Type B pancreatic cell (in vitro differentiated cells): ENCODE results near the gene F11R. TPM values are rescaled to one million over a fixed set of nuclear protein-coding genes. Genes with fewer than 3 reads are reported as not detected.
"Not testable (repeated sequence)": the region's sequence is repeated elsewhere in the genome, so short reads cannot be mapped to it uniquely, and the experiment has no call there.

ENCODE experiments used
- DNase-seq: peaks from one replicate; pipeline ENCODE4 v3.0.0; 2021; ENCODE audit warnings: mixed read lengths; ENCODE audit not compliant: unreplicated experiment; ENCODE audit errors: extremely low spot score
- H3K27ac Mint-ChIP-seq: 2 replicates; pipeline ENCODE4 v1.8.0; 2021; ENCODE audit warnings: mild to moderate bottlenecking, mixed read lengths
- H3K27me3 Mint-ChIP-seq: 2 replicates; pipeline ENCODE4 v1.8.0; 2021; ENCODE audit warnings: mixed read lengths
- H3K36me3 Mint-ChIP-seq: 2 replicates; pipeline ENCODE4 v1.8.0; 2021; ENCODE audit warnings: mixed read lengths
- H3K4me1 Mint-ChIP-seq: one replicate; pipeline ENCODE4 v1.8.0; 2021; ENCODE audit warnings: mixed read lengths; ENCODE audit not compliant: unreplicated experiment
- H3K4me3 Mint-ChIP-seq: 2 replicates; pipeline ENCODE4 v1.8.0; 2021; ENCODE audit warnings: mild to moderate bottlenecking, mixed read lengths
- H3K9me3 Mint-ChIP-seq: 2 replicates; pipeline ENCODE4 v1.8.0; 2021; ENCODE audit warnings: mixed read lengths
- CTCF ChIP-seq: fragments of 200-600 bp; sonication (generic); conservative IDR thresholded peaks from 2 replicates; pipeline ENCODE4 v1.5.0; 2021; ENCODE audit warnings: antibody characterized with exemption, mild to moderate bottlenecking
- total RNA-seq: library from RNA; stranded (reverse); gene quantifications from 2 replicates; pipeline ENCODE4 v1.2.1, GENCODE V29; 2021; ENCODE audit warnings: low replicate concordance

The F11R gene
- total RNA-seq, 1 donor from 2014 or later = 66.8 TPM

- peaks cover 10% of the 10 kb centered on the region for H3K4me1 Mint-ChIP-seq
- no peaks in the 10 kb centered on the region for H3K36me3 Mint-ChIP-seq
- no peak overlapping the region for H3K4me3 Mint-ChIP-seq
- no peak for TF ChIP-seq CTCF
- no peaks in the 10 kb centered on the region for H3K27me3 Mint-ChIP-seq
- DNase-seq = no peak
- no peaks in the 10 kb centered on the region for H3K9me3 Mint-ChIP-seq
- no peak overlapping the region for H3K27ac Mint-ChIP-seq
Observed at GRCh38 chr1:161000736-161001480, 20.0 kb downstream of the F11R start.

- Mint-ChIP-seq H3K36me3 (no peaks in the 10 kb centered on the region), H3K27ac (no peak overlapping the region), H3K4me1 (peaks cover 10% of the 10 kb centered on the region)
Observed at GRCh38 chr1:160999376-160999775, 21.6 kb downstream of the F11R start.

GRCh38 chr1:160997323-160998038 lies 23.5 kb downstream of the F11R start:
- peak; percentile 70 for TF ChIP-seq CTCF
- Mint-ChIP-seq H3K27me3 (no peaks in the 10 kb centered on the region), H3K4me1 (peaks cover 14% of the 10 kb centered on the region), H3K27ac (peak overlapping the region; percentile 82), H3K9me3 (no peaks in the 10 kb centered on the region), H3K4me3 (no peak overlapping the region), H3K36me3 (no peaks in the 10 kb centered on the region)
- no peak for DNase-seq

More at GRCh38 chr1:160999376-160999775, 21.6 kb downstream of the F11R start:
- Mint-ChIP-seq H3K4me3 (no peak overlapping the region), H3K27me3 (no peaks in the 10 kb centered on the region), H3K9me3 (no peaks in the 10 kb centered on the region)
- no peak for DNase-seq
- TF ChIP-seq CTCF = no peak

GRCh38 chr1:160996178-160996577 lies 24.8 kb downstream of the F11R start:
- Mint-ChIP-seq H3K27me3 (no peaks in the 10 kb centered on the region), H3K36me3 (no peaks in the 10 kb centered on the region), H3K4me3 (no peak overlapping the region), H3K9me3 (no peaks in the 10 kb centered on the region), H3K4me1 (peaks cover 10% of the 10 kb centered on the region), H3K27ac (peak overlapping the region; percentile 61)
- DNase-seq = no peak
- TF ChIP-seq CTCF = no peak

- H3K4me3 Mint-ChIP-seq = no peak overlapping the region
- peak overlapping the region; percentile 10 for H3K27ac Mint-ChIP-seq
- no peaks in the 10 kb centered on the region for H3K27me3 Mint-ChIP-seq
- H3K36me3 Mint-ChIP-seq = no peaks in the 10 kb centered on the region
- peak; percentile 51 for TF ChIP-seq CTCF
- peaks cover 10% of the 10 kb centered on the region for H3K4me1 Mint-ChIP-seq
- DNase-seq = no peak
- no peaks in the 10 kb centered on the region for H3K9me3 Mint-ChIP-seq
Observed at GRCh38 chr1:160993544-160994193, 27.3 kb downstream of the F11R start.

- H3K36me3 Mint-ChIP-seq, H3K4me3 Mint-ChIP-seq, H3K27me3 Mint-ChIP-seq, DNase-seq, H3K4me1 Mint-ChIP-seq, H3K27ac Mint-ChIP-seq, H3K9me3 Mint-ChIP-seq: not testable (repeated sequence)
Observed at GRCh38 chr1:160992036-160992435, 28.9 kb downstream of the F11R start.
